Stimulated activated CD8-positive, alpha-beta memory T cell treated with anti-CD3 and anti-CD28 coated beads, Interleukin-15, amount 100 ng/mL, for 4 hours (primary cell): Measurements from ENCODE around the gene RELL1.

Experiments
- DNase-seq, 2 donors: peaks; one replicate each; pipeline ENCODE4 v3.0.0-alpha.2; 2020; ENCODE audit warnings: low read depth in 2 of 2

The RELL1 gene

GRCh38 chr4:37686373-37687193 lies at the start of gene RELL1:
Gene RELL1 (minus strand): TSS chr4:37686376. CDS start chr4:37686287, 89 bp downstream.
- DNase-seq = peak; percentile 94 to 96

- DNase-seq = no peak
These were observed 49.4 kb upstream of the RELL1 start for GRCh38 chr4:37735578-37735977.

GRCh38 chr4:37734989-37735388 lies 48.8 kb upstream of the RELL1 start:
- no peak for DNase-seq

- no peak for DNase-seq
These were observed 47.2 kb upstream of the RELL1 start for GRCh38 chr4:37733240-37733867.

GRCh38 chr4:37732526-37733186 lies 46.5 kb upstream of the RELL1 start:
- DNase-seq = no peak

- no peak for DNase-seq
These were observed 43.5 kb upstream of the RELL1 start for GRCh38 chr4:37729649-37730004.

- DNase-seq = no peak
These were observed 41.9 kb upstream of the RELL1 start for GRCh38 chr4:37728064-37728463.

- DNase-seq = no peak
These were observed 41.5 kb upstream of the RELL1 start for GRCh38 chr4:37727635-37728034.

GRCh38 chr4:37726666-37727065 lies 40.5 kb upstream of the RELL1 start:
- DNase-seq = no peak

GRCh38 chr4:37725718-37726117 lies 39.5 kb upstream of the RELL1 start:
- no peak for DNase-seq

- no peak for DNase-seq
These were observed 36.9 kb upstream of the RELL1 start for GRCh38 chr4:37723067-37723466.

GRCh38 chr4:37721995-37722638 lies 35.9 kb upstream of the RELL1 start:
- DNase-seq = no peak

GRCh38 chr4:37719021-37719420 lies 32.8 kb upstream of the RELL1 start:
- no peak for DNase-seq

GRCh38 chr4:37717576-37717975 lies 31.4 kb upstream of the RELL1 start:
- no peak for DNase-seq

GRCh38 chr4:37715889-37716402 lies 29.8 kb upstream of the RELL1 start:
- no peak for DNase-seq

- DNase-seq = no peak
These were observed 24.3 kb upstream of the RELL1 start for GRCh38 chr4:37710491-37710890.

- DNase-seq = no peak
These were observed 19.9 kb upstream of the RELL1 start for GRCh38 chr4:37706032-37706431.

GRCh38 chr4:37705571-37705970 lies 19.4 kb upstream of the RELL1 start:
- no peak for DNase-seq

- no peak for DNase-seq
These were observed 13.8 kb upstream of the RELL1 start for GRCh38 chr4:37699868-37700481.

GRCh38 chr4:37697566-37697965 lies 11.4 kb upstream of the RELL1 start:
- no peak for DNase-seq

GRCh38 chr4:37693450-37694190 lies 7.4 kb upstream of the RELL1 start:
- DNase-seq = no peak
